NOMO-1 treated with dmso at 0.1 percent for 144 hours (cell line): Measurements from ENCODE around the gene SMIM36.
"Not testable (repeated sequence)": the region's sequence is repeated elsewhere in the genome, so short reads cannot be mapped to it uniquely, and the experiment has no call there.

ENCODE experiments used
- DNase-seq: peaks from one replicate; lab custom pipeline; 2025; ENCODE audit not compliant: unreplicated experiment; lab: John Stamatoyannopoulos, UW

The SMIM36 gene

DNA sequence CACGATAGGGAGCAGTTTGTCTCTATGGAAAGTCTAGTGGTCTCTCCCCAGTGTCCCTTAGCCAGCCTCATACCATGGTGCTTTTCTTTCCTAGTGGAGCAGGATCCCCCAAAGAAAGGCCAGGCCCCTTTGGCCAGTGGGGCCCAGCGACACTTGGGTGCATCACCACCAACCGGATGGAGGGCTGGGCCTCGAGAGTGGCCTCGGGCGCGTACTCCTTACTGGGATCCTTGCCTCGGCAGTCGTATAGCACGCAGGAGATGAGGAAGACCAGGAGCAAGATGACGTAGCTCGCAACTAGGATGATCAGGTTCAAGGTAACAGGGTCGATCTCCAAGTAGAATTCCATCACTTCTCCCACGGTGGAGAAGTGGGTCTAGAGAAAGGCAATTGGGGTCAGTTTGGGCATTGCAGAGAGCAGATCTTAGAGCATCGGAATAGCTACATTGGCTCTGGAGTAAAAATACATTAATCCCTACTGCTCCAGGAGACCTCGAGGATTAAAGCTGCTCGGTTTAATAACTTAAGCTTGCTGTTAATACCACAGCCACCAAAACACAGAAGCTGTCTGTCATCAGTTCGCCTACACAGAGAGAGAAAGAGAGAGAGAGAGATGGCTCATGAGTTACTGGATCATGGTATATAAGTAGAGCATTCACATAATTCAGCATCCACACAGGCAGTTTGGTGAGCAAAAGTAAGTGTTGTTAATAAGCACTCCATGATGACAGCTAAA lies at the start of gene SMIM36:
Gene SMIM36, minus strand, starts transcription at position 467 of the 736 bp plus-strand sequence.
- DNase-seq, result no peak

DNA sequence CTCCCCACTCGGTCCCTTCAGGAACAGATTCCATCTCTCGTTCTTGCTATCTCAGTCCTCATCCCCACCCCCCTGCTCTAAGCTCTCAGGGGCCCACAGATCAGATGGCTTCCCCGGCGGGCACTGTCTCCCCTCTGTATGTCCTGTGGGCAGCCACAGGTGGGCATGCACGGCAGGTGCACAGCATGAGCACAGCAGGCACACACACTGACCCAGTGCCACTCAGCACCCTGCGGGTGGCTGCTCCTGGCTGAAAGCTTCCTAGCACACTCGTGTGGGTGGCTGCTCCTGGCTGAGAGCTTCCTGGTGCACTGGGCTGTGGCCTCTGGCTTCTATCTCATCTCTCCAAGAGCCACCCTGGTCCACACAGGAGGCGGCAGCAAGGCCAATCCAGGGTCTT lies 44.5 kb upstream of the SMIM36 start:
- no peak for DNase-seq

- DNase-seq, result no peak
These were observed 37.9 kb upstream of the SMIM36 start for GRCh38 chr17:55549140-55549539.

DNA sequence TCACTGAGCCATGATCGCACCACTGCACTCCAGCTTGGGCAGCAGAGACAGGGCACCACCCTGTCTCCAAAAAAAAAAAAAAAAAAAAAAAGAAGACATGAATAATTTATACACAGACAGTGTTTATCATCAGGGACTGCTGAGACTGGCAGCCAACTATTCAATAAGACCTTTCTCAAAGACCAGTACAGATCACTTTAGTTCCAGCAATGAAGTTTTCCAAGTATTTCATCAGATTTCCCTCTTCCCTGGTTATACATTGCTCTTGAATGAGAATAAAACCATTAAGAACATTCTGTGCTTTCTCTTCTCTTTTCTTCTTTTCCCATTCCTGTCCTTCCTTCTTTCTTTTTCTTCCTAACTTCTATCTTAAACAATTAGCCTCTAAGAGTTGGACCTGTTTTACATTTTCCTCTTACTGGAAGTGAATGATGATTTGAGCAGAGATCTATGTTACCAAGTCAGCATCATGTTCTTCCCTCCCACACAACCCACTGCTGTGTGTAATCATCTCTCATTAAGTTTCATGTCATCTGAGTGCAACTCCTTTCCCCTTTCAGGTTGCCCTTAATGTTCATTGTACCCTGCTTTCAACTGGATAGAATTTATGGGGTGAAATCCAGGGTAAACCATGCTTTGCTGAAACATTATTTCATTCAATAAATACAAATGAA lies 35.9 kb upstream of the SMIM36 start:
- no peak for DNase-seq

- no peak for DNase-seq
These were observed 35.2 kb upstream of the SMIM36 start for GRCh38 chr17:55546481-55546880.

DNA sequence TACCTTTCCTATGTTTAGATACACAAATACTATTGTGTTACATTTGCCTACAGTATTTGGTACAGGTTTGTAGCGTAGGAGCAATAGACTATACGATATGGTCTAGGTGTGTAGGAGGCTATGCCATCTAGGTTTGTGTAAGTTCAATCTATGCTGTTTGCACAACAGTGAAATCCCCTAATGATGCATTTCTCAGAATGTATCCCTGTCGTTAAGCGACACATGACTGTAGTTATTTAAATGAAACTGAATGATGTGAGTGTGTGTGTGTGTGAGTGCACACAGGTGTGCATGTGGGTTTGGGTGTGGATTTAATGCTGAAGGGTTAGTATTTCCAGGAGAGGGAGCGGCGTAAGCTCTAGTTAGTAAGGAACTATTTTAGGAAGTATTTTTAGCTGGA lies 34.6 kb upstream of the SMIM36 start:
- no peak for DNase-seq

DNA sequence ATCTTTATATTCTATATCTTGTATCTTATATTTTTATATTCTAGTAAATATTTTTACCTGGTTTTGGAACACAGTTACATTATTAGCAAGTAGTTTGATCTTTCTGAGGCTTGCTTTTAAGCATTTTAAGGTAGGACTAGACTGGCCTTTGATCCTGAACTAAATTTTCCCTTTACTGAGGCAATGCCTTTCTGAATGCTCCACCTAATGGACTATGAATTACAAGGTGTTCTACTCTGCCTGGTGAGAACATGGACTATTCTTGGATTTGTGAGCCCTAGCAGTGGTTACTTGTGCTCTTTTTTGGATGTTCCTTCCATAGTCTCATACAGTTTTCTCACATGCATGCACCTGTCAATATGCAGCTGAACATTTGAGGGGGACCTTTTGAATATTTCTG lies 32.5 kb upstream of the SMIM36 start:
- no peak for DNase-seq

- no peak for DNase-seq
These were observed 29.3 kb upstream of the SMIM36 start for GRCh38 chr17:55540414-55541091.

DNA sequence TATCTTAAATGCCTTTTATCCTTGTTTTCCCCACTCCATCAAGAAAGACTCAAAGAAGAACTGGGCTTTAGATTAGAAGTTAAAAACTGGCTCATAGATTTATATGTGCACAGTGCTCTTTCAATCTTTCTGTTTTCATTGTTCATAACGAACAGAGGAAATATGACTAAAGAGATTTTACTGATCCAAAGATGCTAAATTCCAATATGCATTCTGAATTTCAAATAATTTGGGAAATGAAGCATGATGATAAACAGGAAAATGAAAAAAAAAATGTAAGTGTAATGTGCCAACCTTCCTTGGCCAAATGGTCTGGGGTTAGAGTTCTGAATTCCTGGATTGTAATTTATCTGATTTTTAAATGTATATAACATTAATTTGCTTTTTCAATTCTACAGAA lies 25.0 kb upstream of the SMIM36 start:
- no peak for DNase-seq

DNA sequence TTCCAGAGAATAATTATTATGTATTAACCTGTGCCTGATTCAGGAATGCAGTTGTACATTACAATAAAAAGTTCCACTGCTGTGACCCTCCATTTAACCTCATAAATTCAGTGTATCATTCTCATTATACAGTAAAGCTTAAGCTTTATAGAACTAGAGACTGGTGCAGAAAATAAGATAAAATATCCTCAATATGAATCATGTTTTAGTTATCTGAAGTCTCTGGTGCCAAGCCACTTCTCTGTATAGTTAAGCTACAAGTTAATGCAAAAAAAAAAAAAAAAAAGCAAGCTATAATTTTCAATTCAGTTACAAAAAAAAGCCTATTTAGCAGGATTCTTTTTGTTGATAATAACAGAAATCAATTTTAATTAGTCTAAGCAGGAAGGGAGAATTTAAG lies 22.4 kb upstream of the SMIM36 start:
- DNase-seq, result no peak

GRCh38 chr17:55532670-55533069 lies 21.4 kb upstream of the SMIM36 start:
- DNase-seq, result no peak

GRCh38 chr17:55531053-55531728 lies 19.9 kb upstream of the SMIM36 start:
- DNase-seq, result no peak

GRCh38 chr17:55530064-55530463 lies 18.8 kb upstream of the SMIM36 start:
- no peak for DNase-seq

- peak; percentile 17 for DNase-seq
These were observed 16.4 kb upstream of the SMIM36 start for GRCh38 chr17:55527540-55528118.

GRCh38 chr17:55524440-55525220 lies 13.4 kb upstream of the SMIM36 start:
- no peak for DNase-seq

GRCh38 chr17:55523032-55523431 lies 11.8 kb upstream of the SMIM36 start:
- not testable (repeated sequence) for DNase-seq

DNA sequence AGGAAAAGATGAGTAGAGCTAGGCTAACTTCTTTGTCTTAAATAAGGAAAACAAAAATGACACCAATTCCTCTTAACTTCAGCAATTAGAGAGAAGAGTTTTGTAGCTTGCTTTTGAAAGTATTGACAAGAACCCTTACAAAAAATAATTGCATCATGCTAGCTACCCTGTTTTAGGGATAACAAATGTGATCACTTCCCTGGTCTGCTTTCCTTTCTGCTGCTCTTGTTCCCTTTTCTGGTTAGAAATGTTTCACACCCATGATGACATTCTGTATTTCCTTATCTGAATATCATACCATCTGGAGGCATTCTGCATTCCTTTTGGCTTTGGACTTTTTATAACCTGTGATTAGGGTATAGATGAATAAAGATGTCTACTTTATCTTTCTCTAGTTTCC lies 9.9 kb upstream of the SMIM36 start:
- peak; percentile 38 for DNase-seq

DNA sequence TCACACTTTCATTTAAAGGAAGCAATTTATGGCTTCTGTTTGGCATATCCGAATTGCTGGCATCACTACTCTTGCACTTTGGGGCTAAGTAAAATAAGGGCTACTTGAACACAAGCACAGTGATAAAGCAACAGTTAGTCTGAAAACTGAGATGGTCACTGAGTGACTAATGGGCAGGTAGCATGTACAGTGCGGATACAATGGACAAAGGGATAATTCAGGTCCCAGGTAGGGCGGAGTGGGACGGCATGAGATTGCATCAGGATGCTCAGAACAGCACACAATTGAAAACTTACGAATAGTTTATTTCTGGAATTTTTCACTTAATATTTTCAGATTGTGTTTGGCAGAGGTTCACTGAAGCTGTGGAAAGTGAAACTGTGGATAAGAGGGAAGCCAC lies 9.2 kb upstream of the SMIM36 start:
- DNase-seq, result no peak

DNA sequence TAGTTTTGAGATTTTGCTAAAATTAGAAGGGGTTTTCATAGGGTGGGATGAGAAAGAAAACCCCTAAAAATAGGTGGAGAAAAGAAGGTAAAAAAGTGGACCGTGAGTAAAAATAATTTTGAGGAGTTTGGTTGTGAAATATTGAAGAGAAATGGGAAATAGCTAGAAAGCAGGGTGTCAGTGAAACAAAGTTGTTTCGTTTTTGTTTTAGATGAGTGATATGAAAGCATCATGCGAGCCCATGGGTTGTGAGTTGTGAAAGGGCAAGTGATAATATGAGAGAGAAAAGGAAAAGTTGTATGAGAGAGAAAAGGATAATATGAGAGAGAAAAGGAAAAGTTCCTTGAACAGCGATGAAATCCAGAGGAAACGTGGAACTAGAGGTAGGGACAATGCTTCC lies 7.3 kb upstream of the SMIM36 start:
- DNase-seq, result no peak

GRCh38 chr17:55513885-55514590 lies 2.8 kb upstream of the SMIM36 start:
- DNase-seq, result peak; percentile 31
